ENCODE data around the gene PHF5A. TPM values are rescaled to one million over a fixed set of nuclear protein-coding genes. Genes with fewer than 3 reads are reported as not detected.

PHF5A gene
- total RNA-seq, result 10 to 100 TPM; 44.1 to 51.9 (median 45.4) TPM

DNA sequence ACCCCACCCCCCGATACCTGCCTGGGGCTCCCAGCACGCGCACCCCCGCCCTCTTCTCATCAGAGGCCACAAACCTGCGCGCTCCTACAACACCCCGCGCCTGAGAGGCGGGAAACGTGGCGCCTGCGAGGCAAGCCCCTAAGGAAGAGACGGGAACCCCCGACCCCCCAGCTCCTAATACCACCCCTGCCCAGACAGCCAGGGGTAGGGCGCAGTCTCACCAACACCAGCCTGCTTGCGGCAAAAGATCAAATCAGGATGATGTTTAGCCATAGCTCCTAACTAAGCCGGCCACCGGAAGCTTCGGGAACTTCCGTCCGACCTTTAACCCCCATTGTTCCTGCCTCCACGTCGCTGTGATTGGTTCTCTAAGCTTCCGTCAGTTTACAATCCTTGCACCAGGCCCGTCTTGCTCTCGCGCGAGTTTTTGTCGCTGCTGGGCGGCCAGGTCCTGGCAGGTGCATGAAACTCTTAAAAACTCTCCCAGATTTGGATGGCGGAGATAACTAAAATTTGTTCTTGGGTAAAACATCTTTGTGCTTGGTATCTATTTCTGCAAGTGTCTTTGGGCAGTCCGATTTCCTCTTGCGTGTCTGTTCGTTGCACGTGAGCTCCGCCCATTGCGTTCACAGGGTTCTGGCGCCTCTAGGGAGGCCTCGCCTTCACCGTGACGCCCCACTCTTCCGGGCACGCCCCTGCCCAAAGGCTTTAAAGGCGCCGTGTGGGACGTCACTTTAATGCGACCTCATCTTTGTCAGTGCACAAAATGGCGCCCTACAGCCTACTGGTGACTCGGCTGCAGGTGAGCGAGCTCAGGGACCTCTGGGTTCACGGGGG, at the start of gene PHF5A, which contains the start of gene ACO2:
Gene PHF5A, minus strand, starts transcription at position 312 of the 837 bp plus-strand sequence. Its CDS starts 39 bp downstream, at position 273.
Gene ACO2, plus strand, starts transcription at position 737 of the 837 bp plus-strand sequence. Its CDS starts 30 bp downstream, at position 767.
- intact Hi-C loops (cut with DNase I; ENCODE audit: low total_unique reads), result no loop called here
- H3K4me3 ChIP-seq (ENCODE audit: low read depth, poor library complexity, severe bottlenecking), result peak within 1 kb of the TSS; percentile 98
- TF ChIP-seq CTCF (IDR thresholded peaks at IDR 0.05), result no peak
- TF ChIP-seq POLR2A (IDR thresholded peaks at IDR 0.05), result no peak
- 0% methylated on average over 46 to 50 of the region's 51 CpGs for WGBS, 2 donors
- DNase-seq (ENCODE audit: low spot score in 2 of 2), result peak; percentile 97 to 100

GRCh38 chr22:41518048-41518347, 49.5 kb upstream of the PHF5A start:
- WGBS, 2 donors, result 46 to 51% methylated on average over 7 of the region's 7 CpGs
- no peak overlapping the region for H3K4me3 ChIP-seq (ENCODE audit: low read depth, poor library complexity, severe bottlenecking)
- DNase-seq (ENCODE audit: low spot score in 2 of 2), result no peak
- no peak for TF ChIP-seq CTCF (IDR thresholded peaks at IDR 0.05)
- TF ChIP-seq POLR2A (IDR thresholded peaks at IDR 0.05), result no peak
- intact Hi-C loops (cut with DNase I; ENCODE audit: low total_unique reads), result no loop called here

DNA sequence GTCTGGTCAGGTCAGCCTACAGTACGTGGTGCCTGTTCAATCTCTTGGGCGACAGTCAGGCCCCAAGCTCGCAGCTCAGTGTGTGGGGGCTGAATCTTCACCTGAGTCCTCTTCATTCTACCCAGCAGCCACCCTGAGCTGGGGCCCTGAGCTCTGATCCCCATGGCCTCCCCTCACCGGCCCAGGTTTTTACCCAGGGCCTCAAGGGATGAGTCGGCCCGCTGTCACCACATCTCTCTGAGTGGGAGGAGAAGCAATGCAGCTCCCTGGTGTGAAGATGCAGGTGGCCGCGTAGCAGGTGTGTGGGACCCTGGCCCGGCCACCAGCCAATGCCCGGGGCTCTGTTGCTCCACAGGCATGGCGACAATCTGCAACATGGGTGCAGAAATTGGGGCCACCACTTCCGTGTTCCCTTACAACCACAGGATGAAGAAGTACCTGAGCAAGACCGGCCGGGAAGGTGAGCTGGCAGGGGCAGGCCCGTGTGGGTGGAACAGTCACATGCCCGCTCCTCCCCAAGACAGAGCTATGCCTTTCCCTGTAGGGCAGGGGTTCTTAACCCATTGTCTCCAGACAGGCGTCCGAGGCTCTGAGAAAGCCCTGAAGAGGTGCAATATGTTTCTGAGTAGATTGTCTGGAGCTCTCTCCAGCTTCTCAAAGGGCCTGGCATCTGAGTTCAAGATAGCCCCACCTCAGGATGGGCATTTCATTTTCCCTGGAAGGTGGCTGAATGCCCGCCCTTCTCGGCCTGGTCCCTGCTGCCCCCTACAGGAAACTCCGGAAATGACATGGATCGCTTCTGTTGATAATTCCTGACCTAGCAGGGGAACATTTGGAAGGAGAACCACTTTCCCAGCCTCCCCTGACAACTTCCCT, 48.9 kb upstream of the PHF5A start:
- 35 to 41% methylated on average over 17 to 22 of the region's 22 CpGs for WGBS, 2 donors
- DNase-seq (ENCODE audit: low spot score in 2 of 2), result peak; percentile 74 to 94
- intact Hi-C loops (cut with DNase I; ENCODE audit: low total_unique reads), result no loop called here
- no peak overlapping the region for H3K4me3 ChIP-seq (ENCODE audit: low read depth, poor library complexity, severe bottlenecking)
- TF ChIP-seq CTCF (IDR thresholded peaks at IDR 0.05) (peak in 2 of 3 donors; percentile 50 to 63), POLR2A (IDR thresholded peaks at IDR 0.05) (no peak)

- no peak for DNase-seq (ENCODE audit: low spot score in 2 of 2)
- TF ChIP-seq POLR2A (IDR thresholded peaks at IDR 0.05) (no peak), CTCF (IDR thresholded peaks at IDR 0.05) (no peak)
- H3K4me3 ChIP-seq (ENCODE audit: low read depth, poor library complexity, severe bottlenecking), result no peak overlapping the region
- WGBS, 2 donors, result 88 to 91% methylated on average over 8 of the region's 8 CpGs
- intact Hi-C loops (cut with DNase I; ENCODE audit: low total_unique reads), result no loop called here
Measured at GRCh38 chr22:41516462-41516861, 48.0 kb upstream of the PHF5A start.

DNA sequence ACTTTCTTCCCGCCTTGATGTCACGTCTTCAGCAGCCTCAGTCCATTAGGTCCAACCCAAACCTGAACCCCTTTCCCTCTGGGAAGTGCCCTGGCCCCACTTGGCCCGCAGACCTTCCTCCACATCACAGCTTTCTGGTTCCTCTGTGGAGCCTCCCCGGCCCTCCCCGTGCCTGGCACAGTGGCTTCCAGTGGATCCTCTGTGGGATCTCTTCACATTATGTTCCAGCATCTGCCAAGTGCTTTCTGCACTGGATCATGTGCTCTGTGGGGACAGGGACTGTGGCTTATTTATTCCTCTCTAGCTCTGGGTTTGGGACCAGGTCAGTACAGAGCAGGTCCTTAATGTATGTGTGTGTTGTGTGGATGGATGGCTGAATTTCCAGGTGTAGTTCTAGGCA, 44.9 kb upstream of the PHF5A start:
- no peak for TF ChIP-seq POLR2A (IDR thresholded peaks at IDR 0.05)
- TF ChIP-seq CTCF (IDR thresholded peaks at IDR 0.05), result no peak
- no peak overlapping the region for H3K4me3 ChIP-seq (ENCODE audit: low read depth, poor library complexity, severe bottlenecking)
- DNase-seq (ENCODE audit: low spot score in 2 of 2), result no peak
- intact Hi-C loops (cut with DNase I; ENCODE audit: low total_unique reads), result no loop called here
- 30 to 65% methylated on average over 5 of the region's 5 CpGs for WGBS, 2 donors

Data from lower leg skin (tissue), 4 donors.